Esophagus mucosa (tissue), 1 donor: Measurements from ENCODE around the gene CFAP221. TPM values are rescaled to one million over a fixed set of nuclear protein-coding genes. Genes with fewer than 3 reads are reported as not detected.

ENCODE experiments used
- ATAC-seq: fragments of 200-7000 bp; cut with Tn5 transposase; one replicate; pipeline ENCODE4 v1.9.1; 2020
- total RNA-seq: library from RNA; stranded (reverse); gene quantifications from one replicate; pipeline ENCODE4 v1.2.4, GENCODE V29; 2023
- donor health status: DM: yes; HTN: yes; CAD: no.

The CFAP221 gene
- total RNA-seq, 1 donor from 2014 or later, result not detected

DNA sequence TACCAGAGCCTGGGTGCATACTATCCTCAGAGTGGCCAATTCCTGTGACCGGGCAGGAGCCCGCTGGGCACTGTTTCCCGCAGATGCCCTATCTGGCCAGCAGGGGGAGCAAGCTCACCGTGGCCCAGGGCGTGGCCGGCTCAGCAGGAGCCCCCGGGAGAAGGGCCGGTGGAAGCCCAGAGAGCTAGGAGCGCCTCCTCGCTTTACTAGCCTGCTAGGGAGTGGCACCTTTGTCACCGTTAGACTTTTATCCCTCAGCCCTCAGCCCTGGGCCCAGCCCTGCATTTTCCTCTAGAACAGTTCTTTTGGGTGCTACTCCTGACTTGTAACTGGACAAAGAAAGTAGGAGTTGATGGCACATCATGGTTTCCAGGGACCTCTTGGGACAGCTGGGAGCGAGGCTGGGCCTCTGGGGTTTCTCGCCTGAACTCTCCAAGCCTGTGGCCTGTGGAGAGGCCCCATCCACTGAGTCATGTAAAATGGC lies 158.7 kb downstream of the CFAP221 start:
- ATAC-seq, result peak; percentile 87

DNA sequence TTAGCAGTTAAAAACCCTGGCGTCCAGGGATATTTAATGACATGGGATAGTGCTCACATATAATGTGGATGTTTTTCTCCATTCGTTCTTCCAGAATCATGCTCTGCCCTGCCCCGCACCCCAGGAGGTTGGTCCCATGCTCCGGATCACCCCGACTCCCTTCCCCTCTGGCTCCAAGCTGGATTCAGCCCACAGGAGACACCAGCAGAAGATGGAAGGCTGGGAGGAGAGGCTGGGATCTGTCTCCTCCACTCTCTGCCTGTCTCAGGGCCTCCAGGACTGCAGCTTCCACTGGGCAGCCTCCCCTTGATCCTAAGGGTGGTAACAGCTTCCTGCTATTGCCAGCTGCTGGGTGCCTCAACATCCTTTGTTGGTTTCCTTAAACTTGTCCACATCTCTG lies 159.3 kb downstream of the CFAP221 start:
- no peak for ATAC-seq

DNA sequence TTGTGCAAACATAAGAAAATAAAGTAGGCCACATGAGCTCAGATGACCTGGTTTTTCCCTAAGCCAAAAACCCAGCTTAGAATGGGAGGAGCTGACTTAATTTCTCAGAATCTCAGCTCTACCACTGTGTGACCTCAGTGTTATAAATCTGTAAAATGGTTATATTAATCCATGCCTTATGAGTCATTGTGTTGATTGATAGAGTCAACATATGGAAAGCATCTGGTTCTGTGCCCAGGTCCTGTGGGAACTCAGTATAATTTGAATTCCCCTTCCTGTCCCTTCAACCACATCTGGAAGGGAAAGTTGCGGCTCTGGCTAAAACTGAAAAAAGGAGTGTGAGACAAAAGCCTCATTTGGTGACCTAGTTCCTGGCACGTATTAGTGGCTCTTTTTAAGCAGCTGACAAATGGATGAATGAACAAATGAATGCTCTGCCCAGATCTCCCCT lies 160.4 kb downstream of the CFAP221 start:
- ATAC-seq, result peak; percentile 39

- ATAC-seq, result no peak
Measured at GRCh38 chr2:119706221-119706620, 162.0 kb downstream of the CFAP221 start.

Other genes with a start within 250 kb of the CFAP221 start
- 8.0 TPM for gene C2orf76, start 177.6 kb upstream of the CFAP221 start, total RNA-seq
- 337 TPM for gene DBI, start 177.5 kb upstream of the CFAP221 start, total RNA-seq
- gene TMEM37, start 112.6 kb upstream of the CFAP221 start, total RNA-seq, result 6.0 TPM
- gene SCTR, start 20.0 kb upstream of the CFAP221 start, total RNA-seq, result not detected
- gene TMEM177, start 134.8 kb downstream of the CFAP221 start, total RNA-seq, result 5.3 TPM
- 20.4 TPM for gene PTPN4, start 215.5 kb downstream of the CFAP221 start, total RNA-seq